T-helper 2 cell treated with Interferon-gamma antibody and Interleukin-4, amounts not matched to agents 5 μg/mL and 100 μg/mL, for 36 hours (primary cell): ENCODE results near the gene MFAP4.

ENCODE experiments used
- DNase-seq: peaks from one replicate; pipeline ENCODE4 v3.0.0; 2021; ENCODE audit warnings: low spot score
- H3K27ac Mint-ChIP-seq: one replicate; pipeline ENCODE4 v1.8.0; 2021; ENCODE audit warnings: mild to moderate bottlenecking, mixed read lengths
- H3K27me3 Mint-ChIP-seq: one replicate; pipeline ENCODE4 v1.8.0; 2021; ENCODE audit warnings: low read depth, mixed read lengths
- H3K36me3 Mint-ChIP-seq: one replicate; pipeline ENCODE4 v1.8.0; 2021; ENCODE audit warnings: low read depth, mixed read lengths
- H3K4me1 Mint-ChIP-seq: one replicate; pipeline ENCODE4 v1.8.0; 2021; ENCODE audit warnings: low read depth, mixed read lengths
- H3K4me3 Mint-ChIP-seq: one replicate; pipeline ENCODE4 v1.8.0; 2022; ENCODE audit warnings: mild to moderate bottlenecking, moderate library complexity, mixed read lengths
- H3K9me3 Mint-ChIP-seq: one replicate; pipeline ENCODE4 v1.8.0; 2021; ENCODE audit warnings: mixed read lengths

The MFAP4 gene

GRCh38 chr17:19414396-19415280 is 27.6 kb upstream of the MFAP4 start:
- H3K4me3 Mint-ChIP-seq: no peak overlapping the region
- DNase-seq: no peak
- no peak overlapping the region for H3K27ac Mint-ChIP-seq
- no peaks in the 10 kb centered on the region for H3K27me3 Mint-ChIP-seq
- no peaks in the 10 kb centered on the region for H3K9me3 Mint-ChIP-seq
- H3K36me3 Mint-ChIP-seq: no peaks in the 10 kb centered on the region
- H3K4me1 Mint-ChIP-seq: no peaks in the 10 kb centered on the region

- H3K4me1 Mint-ChIP-seq: no peaks in the 10 kb centered on the region
Observed at GRCh38 chr17:19413761-19414160, 26.8 kb upstream of the MFAP4 start.

DNA sequence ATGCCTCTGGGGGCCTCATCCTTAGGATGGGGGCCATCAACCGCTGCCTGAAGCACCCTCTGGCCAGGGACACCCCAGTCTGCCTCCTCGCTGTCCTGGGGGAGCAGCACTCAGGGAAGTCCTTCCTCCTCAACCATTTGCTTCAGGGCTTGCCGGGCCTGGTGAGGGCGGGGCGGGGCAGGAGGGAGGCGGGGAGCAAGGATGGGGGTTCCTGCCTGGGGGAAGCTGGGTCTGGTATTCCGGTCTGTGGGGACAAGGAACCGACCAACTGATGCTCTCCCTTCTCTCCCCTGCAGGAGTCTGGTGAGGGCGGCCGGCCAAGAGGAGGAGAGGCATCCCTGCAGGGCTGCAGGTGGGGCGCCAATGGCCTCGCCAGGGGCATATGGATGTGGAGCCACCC is 26.0 kb upstream of the MFAP4 start:
- Mint-ChIP-seq H3K27ac (no peak overlapping the region), H3K36me3 (no peaks in the 10 kb centered on the region), H3K9me3 (no peaks in the 10 kb centered on the region), H3K4me3 (no peak overlapping the region), H3K27me3 (no peaks in the 10 kb centered on the region), H3K4me1 (no peaks in the 10 kb centered on the region)
- no peak for DNase-seq

More at GRCh38 chr17:19413761-19414160, 26.8 kb upstream of the MFAP4 start:
- H3K4me3 Mint-ChIP-seq: no peak overlapping the region
- DNase-seq: no peak
- no peaks in the 10 kb centered on the region for H3K9me3 Mint-ChIP-seq
- no peaks in the 10 kb centered on the region for H3K27me3 Mint-ChIP-seq
- H3K36me3 Mint-ChIP-seq: no peaks in the 10 kb centered on the region
- H3K27ac Mint-ChIP-seq: no peak overlapping the region

- DNase-seq: no peak
- no peaks in the 10 kb centered on the region for H3K9me3 Mint-ChIP-seq
- H3K4me3 Mint-ChIP-seq: no peak overlapping the region
- H3K4me1 Mint-ChIP-seq: no peaks in the 10 kb centered on the region
- no peak overlapping the region for H3K27ac Mint-ChIP-seq
- no peaks in the 10 kb centered on the region for H3K27me3 Mint-ChIP-seq
- no peaks in the 10 kb centered on the region for H3K36me3 Mint-ChIP-seq
Observed at GRCh38 chr17:19412510-19412909, 25.5 kb upstream of the MFAP4 start.

DNA sequence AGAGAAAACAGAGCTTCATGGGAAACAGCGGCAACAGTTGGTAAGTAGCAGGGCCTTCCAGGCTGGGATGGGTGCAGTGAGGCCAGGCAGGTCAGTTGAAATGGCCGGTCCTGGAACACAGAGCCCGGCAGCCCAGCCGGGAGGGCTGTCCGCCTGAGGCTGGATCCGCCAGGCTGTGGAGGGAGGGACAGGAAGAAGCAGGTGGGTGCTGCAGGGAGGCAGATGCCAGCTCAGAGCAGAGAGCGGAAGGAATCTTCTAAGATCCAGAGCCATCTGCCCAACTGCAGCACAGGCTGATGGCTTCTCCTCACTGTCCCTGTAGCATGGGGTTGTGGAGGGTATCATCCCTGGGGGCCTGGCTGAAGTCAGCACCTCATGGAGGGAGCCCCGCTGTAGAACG is 24.6 kb upstream of the MFAP4 start:
- H3K27ac Mint-ChIP-seq: no peak overlapping the region
- H3K4me3 Mint-ChIP-seq: no peak overlapping the region
- no peaks in the 10 kb centered on the region for H3K9me3 Mint-ChIP-seq
- no peaks in the 10 kb centered on the region for H3K27me3 Mint-ChIP-seq
- DNase-seq: no peak
- H3K36me3 Mint-ChIP-seq: no peaks in the 10 kb centered on the region
- no peaks in the 10 kb centered on the region for H3K4me1 Mint-ChIP-seq

- Mint-ChIP-seq H3K36me3 (no peaks in the 10 kb centered on the region), H3K27ac (no peak within 1 kb of the TSS), H3K4me3 (no peak within 1 kb of the TSS), H3K4me1 (no peaks in the 10 kb centered on the region), H3K27me3 (no peaks in the 10 kb centered on the region), H3K9me3 (no peaks in the 10 kb centered on the region)
- no peak for DNase-seq
Observed at GRCh38 chr17:19410875-19411620, 24.1 kb upstream of the MFAP4 start, which contains the start of gene RNF112. Gene RNF112 (plus strand): TSS chr17:19411232. CDS start chr17:19411409, 177 bp downstream.

DNA sequence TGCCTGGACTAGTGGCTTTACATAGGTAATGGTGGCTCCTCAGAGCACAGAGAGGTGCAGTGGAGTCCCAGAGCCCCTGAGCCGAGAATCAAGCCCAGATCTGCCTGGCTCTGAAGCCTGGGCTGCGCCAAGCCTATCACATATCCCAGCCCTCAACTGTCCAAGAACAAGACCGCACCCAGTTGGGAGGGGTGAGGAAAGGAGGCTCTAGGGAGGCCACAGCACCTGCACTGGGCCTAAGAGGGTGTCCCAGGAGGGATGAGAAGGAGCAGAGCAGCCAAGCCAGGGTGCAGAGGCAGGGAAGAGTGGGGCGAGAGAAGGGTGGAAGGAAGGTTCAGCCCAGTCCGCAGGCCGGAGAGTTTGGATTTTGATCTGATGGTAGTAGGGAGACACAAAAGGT is 23.1 kb upstream of the MFAP4 start:
- Mint-ChIP-seq H3K27me3 (no peaks in the 10 kb centered on the region), H3K9me3 (no peaks in the 10 kb centered on the region), H3K36me3 (no peaks in the 10 kb centered on the region), H3K4me3 (no peak overlapping the region), H3K4me1 (no peaks in the 10 kb centered on the region), H3K27ac (no peak overlapping the region)
- no peak for DNase-seq

DNA sequence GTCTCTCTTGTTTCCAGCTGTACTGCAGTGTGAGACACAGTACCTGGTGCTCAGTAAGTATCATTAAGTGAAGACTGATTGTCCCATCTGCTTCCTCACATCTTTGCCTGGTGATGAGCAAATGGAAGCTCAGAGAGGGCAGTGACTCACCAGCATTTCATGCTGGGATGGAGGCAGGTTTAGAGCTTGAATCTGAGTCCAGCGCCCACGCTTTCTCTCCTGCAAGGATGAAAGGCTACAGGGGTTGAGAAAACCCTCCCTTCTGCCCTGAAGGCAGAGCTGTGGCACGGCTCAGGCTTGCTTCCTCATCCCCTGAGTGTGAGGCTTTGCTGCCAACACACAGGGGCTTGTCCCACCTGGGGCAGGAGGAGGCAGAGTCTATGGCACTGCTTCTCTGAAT is 22.5 kb upstream of the MFAP4 start:
- no peak overlapping the region for H3K4me3 Mint-ChIP-seq
- no peak for DNase-seq
- H3K27ac Mint-ChIP-seq: no peak overlapping the region
- no peaks in the 10 kb centered on the region for H3K36me3 Mint-ChIP-seq
- no peaks in the 10 kb centered on the region for H3K9me3 Mint-ChIP-seq
- H3K4me1 Mint-ChIP-seq: no peaks in the 10 kb centered on the region
- H3K27me3 Mint-ChIP-seq: no peaks in the 10 kb centered on the region

- no peak overlapping the region for H3K27ac Mint-ChIP-seq
- no peaks in the 10 kb centered on the region for H3K4me1 Mint-ChIP-seq
- H3K9me3 Mint-ChIP-seq: no peaks in the 10 kb centered on the region
- H3K4me3 Mint-ChIP-seq: no peak overlapping the region
- H3K27me3 Mint-ChIP-seq: no peaks in the 10 kb centered on the region
- DNase-seq: no peak
- H3K36me3 Mint-ChIP-seq: no peaks in the 10 kb centered on the region
Observed at GRCh38 chr17:19409066-19409465, 22.1 kb upstream of the MFAP4 start.

- no peak for DNase-seq
- H3K27me3 Mint-ChIP-seq: no peaks in the 10 kb centered on the region
- no peaks in the 10 kb centered on the region for H3K4me1 Mint-ChIP-seq
- H3K36me3 Mint-ChIP-seq: no peaks in the 10 kb centered on the region
- H3K9me3 Mint-ChIP-seq: no peaks in the 10 kb centered on the region
- no peak overlapping the region for H3K27ac Mint-ChIP-seq
- no peak overlapping the region for H3K4me3 Mint-ChIP-seq
Observed at GRCh38 chr17:19408346-19408710, 21.3 kb upstream of the MFAP4 start.

DNA sequence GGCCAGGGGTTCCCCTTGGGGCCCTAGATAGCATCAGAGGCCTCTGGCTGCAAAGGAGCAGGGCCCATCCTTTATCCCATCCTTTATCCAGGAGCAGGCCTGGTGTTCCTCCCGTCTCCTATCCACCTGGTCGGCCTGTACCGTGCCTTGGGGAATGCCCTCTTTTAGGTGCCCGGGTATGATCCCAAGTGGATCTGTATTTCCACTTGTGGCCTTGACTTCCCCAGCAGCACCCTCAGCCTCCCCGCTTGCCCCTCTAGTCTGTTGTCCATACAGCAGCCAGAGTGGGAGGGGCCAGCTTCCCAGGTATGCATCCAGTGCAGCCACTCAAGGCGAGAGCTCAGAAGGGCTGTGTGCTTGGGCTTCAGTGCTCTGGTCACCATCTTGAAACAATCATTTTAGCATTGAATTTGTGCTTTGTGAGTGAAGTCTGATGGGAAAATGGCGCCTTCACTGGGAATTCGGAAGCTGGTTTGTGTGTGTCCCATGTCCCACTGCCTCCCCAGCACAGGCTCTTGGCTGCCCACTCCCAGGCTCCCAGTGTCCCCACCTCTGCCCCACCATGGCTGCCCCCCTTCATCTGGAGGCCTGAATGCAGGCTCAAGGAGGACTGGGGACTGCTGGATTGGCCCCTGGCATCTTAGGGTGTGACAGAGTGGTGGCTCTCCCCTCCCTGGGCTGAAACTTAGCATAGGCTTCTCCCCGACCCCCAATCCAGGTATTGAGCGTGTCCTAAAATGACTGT is 20.8 kb upstream of the MFAP4 start:
- H3K36me3 Mint-ChIP-seq: no peaks in the 10 kb centered on the region
- no peak overlapping the region for H3K4me3 Mint-ChIP-seq
- H3K4me1 Mint-ChIP-seq: no peaks in the 10 kb centered on the region
- H3K27me3 Mint-ChIP-seq: no peaks in the 10 kb centered on the region
- no peak overlapping the region for H3K27ac Mint-ChIP-seq
- no peaks in the 10 kb centered on the region for H3K9me3 Mint-ChIP-seq
- DNase-seq: no peak

DNA sequence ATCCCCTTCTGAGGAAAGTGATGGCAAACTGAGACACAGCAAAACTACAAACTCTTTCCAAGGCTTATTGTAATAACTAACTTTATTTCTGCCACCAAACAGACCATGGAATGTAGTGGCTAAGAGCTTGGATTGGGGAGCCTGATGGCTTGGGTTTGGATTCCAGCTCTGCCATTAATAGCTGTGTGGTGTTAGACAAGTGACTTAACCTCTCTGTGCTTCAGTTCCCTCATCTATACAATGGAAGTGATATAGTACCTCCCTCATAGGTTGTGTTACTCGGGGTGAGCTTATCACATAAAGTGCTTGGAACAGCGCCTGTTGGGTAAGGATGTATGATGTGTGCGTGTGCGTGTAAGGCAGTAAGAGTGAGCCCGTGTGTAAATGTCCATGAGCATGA is 18.1 kb upstream of the MFAP4 start:
- no peak overlapping the region for H3K4me3 Mint-ChIP-seq
- no peak overlapping the region for H3K27ac Mint-ChIP-seq
- no peaks in the 10 kb centered on the region for H3K4me1 Mint-ChIP-seq
- H3K36me3 Mint-ChIP-seq: no peaks in the 10 kb centered on the region
- no peaks in the 10 kb centered on the region for H3K9me3 Mint-ChIP-seq
- DNase-seq: no peak
- peaks cover 3% of the 10 kb centered on the region for H3K27me3 Mint-ChIP-seq

- no peak for DNase-seq
- no peaks in the 10 kb centered on the region for H3K9me3 Mint-ChIP-seq
- no peaks in the 10 kb centered on the region for H3K4me1 Mint-ChIP-seq
- peaks cover 3% of the 10 kb centered on the region for H3K27me3 Mint-ChIP-seq
- H3K36me3 Mint-ChIP-seq: no peaks in the 10 kb centered on the region
- no peak overlapping the region for H3K27ac Mint-ChIP-seq
- no peak overlapping the region for H3K4me3 Mint-ChIP-seq
Observed at GRCh38 chr17:19404264-19404663, 17.3 kb upstream of the MFAP4 start.

DNA sequence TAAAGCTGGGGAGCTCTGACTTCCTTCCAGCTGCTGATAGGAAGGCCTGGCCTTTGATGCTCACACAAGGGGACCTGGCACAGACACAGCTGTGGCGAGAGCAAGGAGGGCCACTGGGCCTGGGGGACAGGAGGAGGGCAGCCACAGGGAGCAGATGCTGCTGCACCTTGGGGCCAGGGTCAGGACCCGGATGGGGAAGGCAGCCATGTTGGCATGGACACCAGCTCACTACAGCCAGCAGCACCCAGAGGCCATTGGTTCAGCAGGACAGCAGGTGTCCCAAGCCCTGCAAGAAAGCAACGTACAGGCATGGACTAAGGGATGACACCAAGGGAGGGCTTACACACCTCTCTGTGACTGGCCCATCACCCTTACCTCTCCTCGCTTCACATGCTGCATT is 16.0 kb upstream of the MFAP4 start:
- Mint-ChIP-seq H3K9me3 (no peaks in the 10 kb centered on the region), H3K36me3 (no peaks in the 10 kb centered on the region), H3K4me3 (no peak overlapping the region), H3K27ac (no peak overlapping the region), H3K27me3 (peaks cover 3% of the 10 kb centered on the region), H3K4me1 (peaks cover 2% of the 10 kb centered on the region)
- DNase-seq: no peak
